ENCODE measurements around the gene LCE4A. TPM values are rescaled to one million over a fixed set of nuclear protein-coding genes. Genes with fewer than 3 reads are reported as not detected.

The LCE4A gene
- total RNA-seq, 4 donors from 2014 or later = not detected

DNA sequence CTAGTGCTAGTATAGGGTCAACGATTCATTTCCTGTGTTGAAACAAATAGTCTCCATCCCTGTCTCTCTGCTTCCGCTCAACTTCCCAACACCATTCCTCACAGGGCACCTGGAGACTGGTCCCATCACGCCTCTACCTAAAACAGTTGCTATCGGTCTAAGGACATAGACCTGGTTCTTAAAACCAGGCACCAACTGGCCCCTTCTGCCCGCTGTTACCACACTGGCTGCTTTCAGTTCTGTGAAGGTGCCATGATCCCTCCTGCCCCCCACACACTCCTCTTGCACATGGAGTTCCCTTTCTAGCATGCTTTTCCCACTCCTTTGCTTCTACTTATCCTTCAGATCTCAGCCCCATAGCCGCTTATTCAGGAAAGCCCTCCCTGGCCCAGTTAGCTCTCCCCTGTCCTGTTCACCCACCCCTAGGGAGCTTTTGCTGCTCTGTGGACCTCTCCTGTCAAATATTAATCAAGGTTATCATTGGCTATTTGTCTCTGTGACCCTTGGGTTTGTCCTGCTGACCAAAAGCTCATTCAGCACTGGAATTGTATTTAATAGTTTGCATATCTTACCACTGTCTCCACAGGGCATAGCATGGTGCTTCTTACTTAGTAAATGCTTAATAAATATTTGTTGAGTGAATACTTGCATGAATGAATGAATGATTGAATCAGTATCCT is 37.9 kb downstream of the LCE4A start:
- no peaks in the 10 kb centered on the region for H3K27me3 ChIP-seq
- DNase-seq (ENCODE audit: low spot score in 2 of 2) = no peak
- no peak overlapping the region for H3K27ac ChIP-seq
- no peak for TF ChIP-seq POLR2A (IDR thresholded peaks at IDR 0.05)
- no peak for TF ChIP-seq EP300 (IDR thresholded peaks at IDR 0.05)
- TF ChIP-seq, protein P1, sequence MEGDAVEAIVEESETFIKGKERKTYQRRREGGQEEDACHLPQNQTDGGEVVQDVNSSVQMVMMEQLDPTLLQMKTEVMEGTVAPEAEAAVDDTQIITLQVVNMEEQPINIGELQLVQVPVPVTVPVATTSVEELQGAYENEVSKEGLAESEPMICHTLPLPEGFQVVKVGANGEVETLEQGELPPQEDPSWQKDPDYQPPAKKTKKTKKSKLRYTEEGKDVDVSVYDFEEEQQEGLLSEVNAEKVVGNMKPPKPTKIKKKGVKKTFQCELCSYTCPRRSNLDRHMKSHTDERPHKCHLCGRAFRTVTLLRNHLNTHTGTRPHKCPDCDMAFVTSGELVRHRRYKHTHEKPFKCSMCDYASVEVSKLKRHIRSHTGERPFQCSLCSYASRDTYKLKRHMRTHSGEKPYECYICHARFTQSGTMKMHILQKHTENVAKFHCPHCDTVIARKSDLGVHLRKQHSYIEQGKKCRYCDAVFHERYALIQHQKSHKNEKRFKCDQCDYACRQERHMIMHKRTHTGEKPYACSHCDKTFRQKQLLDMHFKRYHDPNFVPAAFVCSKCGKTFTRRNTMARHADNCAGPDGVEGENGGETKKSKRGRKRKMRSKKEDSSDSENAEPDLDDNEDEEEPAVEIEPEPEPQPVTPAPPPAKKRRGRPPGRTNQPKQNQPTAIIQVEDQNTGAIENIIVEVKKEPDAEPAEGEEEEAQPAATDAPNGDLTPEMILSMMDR (IDR thresholded peaks at IDR 0.05) = no peak
- no peaks in the 10 kb centered on the region for H3K9me3 ChIP-seq
- H3K4me3 ChIP-seq = no peak overlapping the region
- H3K36me3 ChIP-seq = no peaks in the 10 kb centered on the region
- H3K4me1 ChIP-seq = no peaks in the 10 kb centered on the region
- WGBS, 2 donors = 83 to 85% methylated on average over 6 of the region's 6 CpGs

DNA sequence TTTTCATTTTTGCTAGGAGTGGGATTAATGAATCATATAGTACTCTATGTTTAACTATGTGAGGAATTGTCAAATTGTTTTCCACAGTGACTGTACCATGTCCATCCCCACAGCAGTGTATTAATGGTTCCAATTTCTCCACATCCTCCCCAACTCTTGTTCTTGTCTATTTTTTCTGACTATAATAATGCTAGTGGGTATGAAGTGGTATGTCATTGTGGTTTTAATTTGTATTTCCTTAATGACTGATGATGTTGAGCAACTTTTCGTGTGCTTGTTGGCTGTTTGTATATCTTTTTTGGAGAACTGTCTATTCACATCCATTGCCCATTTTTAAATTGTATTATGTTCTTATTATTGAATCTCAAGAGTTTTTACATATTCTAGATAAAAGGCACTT is 39.9 kb downstream of the LCE4A start:
- Histone ChIP-seq H3K27ac (no peak overlapping the region), H3K4me1 (no peaks in the 10 kb centered on the region), H3K9me3 (no peaks in the 10 kb centered on the region), H3K36me3 (no peaks in the 10 kb centered on the region), H3K4me3 (no peak overlapping the region), H3K27me3 (no peaks in the 10 kb centered on the region)
- no peak for DNase-seq (ENCODE audit: low spot score in 2 of 2)
- TF ChIP-seq POLR2A (IDR thresholded peaks at IDR 0.05) (no peak), EP300 (IDR thresholded peaks at IDR 0.05) (no peak)
- TF ChIP-seq, protein P1 (IDR thresholded peaks at IDR 0.05) = no peak
- WGBS, 2 donors = 47 to 56% methylated on average over 1 of the region's 1 CpG

DNA sequence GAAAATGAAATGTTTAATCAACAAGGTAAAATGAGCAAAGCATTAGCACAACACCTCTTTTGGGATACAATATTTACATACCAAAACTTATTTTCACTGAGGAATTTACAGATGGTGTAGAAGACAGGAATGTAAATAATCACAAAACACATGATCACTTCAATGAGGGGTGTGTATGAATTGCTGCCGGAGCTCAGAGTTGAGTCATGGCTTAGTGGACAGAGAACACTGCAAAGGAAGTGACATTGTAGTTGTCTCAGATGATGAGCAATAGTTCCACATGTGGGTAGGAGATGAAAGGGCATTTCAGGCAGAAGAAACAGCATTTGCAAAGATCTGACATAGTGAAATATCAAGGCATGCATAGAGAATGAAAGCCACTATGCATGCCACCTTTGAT is 44.3 kb downstream of the LCE4A start:
- no peaks in the 10 kb centered on the region for H3K36me3 ChIP-seq
- no peaks in the 10 kb centered on the region for H3K4me1 ChIP-seq
- DNase-seq (ENCODE audit: low spot score in 2 of 2) = no peak
- 39 to 42% methylated on average over 1 of the region's 1 CpG for WGBS, 2 donors
- no peaks in the 10 kb centered on the region for H3K27me3 ChIP-seq
- H3K9me3 ChIP-seq = no peaks in the 10 kb centered on the region
- TF ChIP-seq POLR2A (IDR thresholded peaks at IDR 0.05) (no peak), EP300 (IDR thresholded peaks at IDR 0.05) (no peak)
- TF ChIP-seq, protein P1 (IDR thresholded peaks at IDR 0.05) = no peak
- no peak overlapping the region for H3K27ac ChIP-seq
- H3K4me3 ChIP-seq = no peak overlapping the region

DNA sequence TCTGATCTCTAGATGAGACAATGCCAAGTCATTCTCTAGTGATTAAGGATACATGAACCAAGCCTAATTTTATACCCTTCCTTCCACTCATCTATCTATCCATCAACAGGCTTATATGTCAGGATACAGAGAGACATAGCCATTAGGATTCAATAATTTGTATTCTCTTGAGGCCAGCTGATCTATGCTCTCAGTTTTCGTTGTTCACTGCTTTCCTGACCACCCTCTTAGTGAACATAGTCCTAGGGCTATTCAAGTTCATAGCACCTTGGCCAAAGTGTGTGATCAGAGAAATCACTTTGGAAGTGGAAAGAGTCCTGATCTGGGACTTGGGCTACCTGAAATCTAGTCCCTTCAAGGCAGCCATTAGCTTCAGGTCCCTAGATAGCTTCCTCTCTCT is 45.6 kb downstream of the LCE4A start:
- no peaks in the 10 kb centered on the region for H3K9me3 ChIP-seq
- no peaks in the 10 kb centered on the region for H3K36me3 ChIP-seq
- 27 to 31% methylated on average over 1 of the region's 1 CpG for WGBS, 2 donors
- no peak for DNase-seq (ENCODE audit: low spot score in 2 of 2)
- TF ChIP-seq, protein P1 (IDR thresholded peaks at IDR 0.05) = no peak
- no peak for TF ChIP-seq POLR2A (IDR thresholded peaks at IDR 0.05)
- H3K27me3 ChIP-seq = no peaks in the 10 kb centered on the region
- H3K4me1 ChIP-seq = no peaks in the 10 kb centered on the region
- no peak overlapping the region for H3K4me3 ChIP-seq
- H3K27ac ChIP-seq = no peak overlapping the region

DNA sequence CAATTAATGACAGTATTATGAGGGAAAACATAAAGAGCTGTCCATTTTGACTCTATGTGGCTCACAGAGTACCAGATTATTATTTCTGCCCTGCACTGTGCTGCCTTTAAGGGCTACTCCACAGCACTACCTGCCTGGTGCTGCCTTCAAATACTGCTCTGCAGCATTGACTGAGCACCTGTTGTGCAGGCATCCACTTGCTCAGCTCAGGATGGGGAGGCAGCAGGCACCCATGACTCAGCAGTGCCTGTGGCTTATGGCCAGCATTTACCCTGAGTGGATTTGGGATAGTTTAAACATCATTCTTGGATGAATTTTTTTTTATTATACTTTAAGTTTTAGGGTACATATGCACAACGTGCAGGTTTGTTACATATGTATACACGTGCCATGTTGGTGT is 48.9 kb downstream of the LCE4A start:
- Histone ChIP-seq H3K4me3 (no peak overlapping the region), H3K27me3 (no peaks in the 10 kb centered on the region), H3K9me3 (no peaks in the 10 kb centered on the region), H3K36me3 (no peaks in the 10 kb centered on the region), H3K4me1 (no peaks in the 10 kb centered on the region), H3K27ac (no peak overlapping the region)
- DNase-seq (ENCODE audit: low spot score in 2 of 2) = no peak
- 76 to 88% methylated on average over 2 of the region's 2 CpGs for WGBS, 2 donors
- TF ChIP-seq POLR2A (IDR thresholded peaks at IDR 0.05) = no peak
- no peak for TF ChIP-seq EP300 (IDR thresholded peaks at IDR 0.05)
- TF ChIP-seq, protein P1 (IDR thresholded peaks at IDR 0.05) = no peak

All from tibial nerve (tissue), 4 donors.